C4-2B (cell line): ENCODE results near the gene PSEN1.

Source experiments
- H3K27ac ChIP-seq: fragments of 450-650 bp; 2 replicates; pipeline ENCODE4 v1.5.1; 2017
- CTCF ChIP-seq: fragments of 450-650 bp; conservative IDR thresholded peaks from 2 replicates; pipeline ENCODE4 v1.5.1; 2017; ENCODE audit warnings: mild to moderate bottlenecking
- ZFX ChIP-seq: fragments of 450-650 bp; IDR thresholded peaks from 2 replicates; pipeline ENCODE4 v1.6.1; 2017

Gene PSEN1

GRCh38 chr14:73246387-73247150 is 110.3 kb downstream of the PSEN1 start:
- no peak overlapping the region for H3K27ac ChIP-seq

GRCh38 chr14:73248108-73248868 is 112.0 kb downstream of the PSEN1 start:
- no peak for TF ChIP-seq CTCF
- no peak for TF ChIP-seq ZFX

More at GRCh38 chr14:73246387-73247150, 110.3 kb downstream of the PSEN1 start:
- TF ChIP-seq CTCF (no peak), ZFX (no peak)

GRCh38 chr14:73249108-73249507 is 112.8 kb downstream of the PSEN1 start:
- TF ChIP-seq ZFX: no peak
- TF ChIP-seq CTCF: no peak
- H3K27ac ChIP-seq: no peak overlapping the region

More at GRCh38 chr14:73248108-73248868, 112.0 kb downstream of the PSEN1 start:
- H3K27ac ChIP-seq: no peak overlapping the region

GRCh38 chr14:73249564-73250316 is 113.4 kb downstream of the PSEN1 start:
- no peak for TF ChIP-seq CTCF
- TF ChIP-seq ZFX: no peak

GRCh38 chr14:73250317-73250713 is 114.0 kb downstream of the PSEN1 start:
- no peak overlapping the region for H3K27ac ChIP-seq
- TF ChIP-seq CTCF: no peak
- TF ChIP-seq ZFX: no peak

More at GRCh38 chr14:73249564-73250316, 113.4 kb downstream of the PSEN1 start:
- H3K27ac ChIP-seq: no peak overlapping the region

GRCh38 chr14:73250781-73251500 is 114.6 kb downstream of the PSEN1 start:
- TF ChIP-seq ZFX (no peak), CTCF (no peak)

More at GRCh38 chr14:73250781-73251500, 114.6 kb downstream of the PSEN1 start:
- H3K27ac ChIP-seq: no peak overlapping the region
